Thoracic aorta (tissue), 2 donors: ENCODE data around the gene SERPINA9. TPM values are rescaled to one million over a fixed set of nuclear protein-coding genes. Genes with fewer than 3 reads are reported as not detected.

ENCODE experiments used
- ATAC-seq: fragments of 150-250 bp; one replicate; pipeline ENCODE4 v1.8.0; 2017; ENCODE audit warnings: low read depth; ENCODE audit not compliant: insufficient number of reproducible peaks, low FRiP score
- DNase-seq: peaks from one replicate; pipeline ENCODE4 v3.0.0-alpha.2; 2020; ENCODE audit warnings: low spot score
- H3K27ac ChIP-seq, 2 donors: fragments of 200-600 bp; sonication (generic); 1 replicate in 1 of 2; 2 replicates in 1 of 2; pipeline ENCODE4 v1.5.1; 2016; ENCODE audit warnings: mild to moderate bottlenecking in 2 of 2, moderate library complexity in 2 of 2
- H3K27me3 ChIP-seq: fragments of 200-600 bp; sonication (generic); replicated peaks from 2 replicates; pipeline ENCODE4 v1.6.0; 2016; ENCODE audit warnings: mild to moderate bottlenecking; ENCODE audit not compliant: insufficient read depth
- H3K36me3 ChIP-seq: fragments of 200-600 bp; sonication (generic); one replicate; pipeline ENCODE4 v1.5.1; 2016
- H3K4me1 ChIP-seq, 2 donors: fragments of 200-600 bp; sonication (generic); 1 replicate in 1 of 2; 2 replicates in 1 of 2; pipeline versions ENCODE4 v1.5.1 to v1.6.0; 2016; ENCODE audit warnings: low read depth in 2 of 2, mild to moderate bottlenecking in 1 of 2; ENCODE audit not compliant: control insufficient read depth in 1 of 2
- H3K4me3 ChIP-seq: fragments of 200-600 bp; sonication (generic); 2 replicates; pipeline ENCODE4 v1.5.1; 2016; ENCODE audit warnings: mild to moderate bottlenecking
- H3K9me3 ChIP-seq: fragments of 200-600 bp; sonication (generic); 2 replicates; pipeline ENCODE4 v1.5.1; 2016
- total RNA-seq, 2 donors: library from RNA; depleted of rRNA; stranded (reverse); fragments of >200 nt; gene quantifications; one replicate each; pipeline versions ENCODE4 v1.1.0 to v1.2.3, GENCODE V29; 2016
- TF ChIP-seq, protein P1 (sequence below): fragments of 200-600 bp; sonication (generic); IDR thresholded peaks from one replicate; pipeline ENCODE4 v1.5.1; 2019; ENCODE audit warnings: antibody characterized with exemption

The SERPINA9 gene
- total RNA-seq, 2 donors from 2014 or later: 2.3 TPM; not detected in 1

- TF ChIP-seq, protein P1, sequence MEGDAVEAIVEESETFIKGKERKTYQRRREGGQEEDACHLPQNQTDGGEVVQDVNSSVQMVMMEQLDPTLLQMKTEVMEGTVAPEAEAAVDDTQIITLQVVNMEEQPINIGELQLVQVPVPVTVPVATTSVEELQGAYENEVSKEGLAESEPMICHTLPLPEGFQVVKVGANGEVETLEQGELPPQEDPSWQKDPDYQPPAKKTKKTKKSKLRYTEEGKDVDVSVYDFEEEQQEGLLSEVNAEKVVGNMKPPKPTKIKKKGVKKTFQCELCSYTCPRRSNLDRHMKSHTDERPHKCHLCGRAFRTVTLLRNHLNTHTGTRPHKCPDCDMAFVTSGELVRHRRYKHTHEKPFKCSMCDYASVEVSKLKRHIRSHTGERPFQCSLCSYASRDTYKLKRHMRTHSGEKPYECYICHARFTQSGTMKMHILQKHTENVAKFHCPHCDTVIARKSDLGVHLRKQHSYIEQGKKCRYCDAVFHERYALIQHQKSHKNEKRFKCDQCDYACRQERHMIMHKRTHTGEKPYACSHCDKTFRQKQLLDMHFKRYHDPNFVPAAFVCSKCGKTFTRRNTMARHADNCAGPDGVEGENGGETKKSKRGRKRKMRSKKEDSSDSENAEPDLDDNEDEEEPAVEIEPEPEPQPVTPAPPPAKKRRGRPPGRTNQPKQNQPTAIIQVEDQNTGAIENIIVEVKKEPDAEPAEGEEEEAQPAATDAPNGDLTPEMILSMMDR: no peak
These were observed 14.3 kb downstream of the SERPINA9 start for GRCh38 chr14:94461526-94462218.

DNA sequence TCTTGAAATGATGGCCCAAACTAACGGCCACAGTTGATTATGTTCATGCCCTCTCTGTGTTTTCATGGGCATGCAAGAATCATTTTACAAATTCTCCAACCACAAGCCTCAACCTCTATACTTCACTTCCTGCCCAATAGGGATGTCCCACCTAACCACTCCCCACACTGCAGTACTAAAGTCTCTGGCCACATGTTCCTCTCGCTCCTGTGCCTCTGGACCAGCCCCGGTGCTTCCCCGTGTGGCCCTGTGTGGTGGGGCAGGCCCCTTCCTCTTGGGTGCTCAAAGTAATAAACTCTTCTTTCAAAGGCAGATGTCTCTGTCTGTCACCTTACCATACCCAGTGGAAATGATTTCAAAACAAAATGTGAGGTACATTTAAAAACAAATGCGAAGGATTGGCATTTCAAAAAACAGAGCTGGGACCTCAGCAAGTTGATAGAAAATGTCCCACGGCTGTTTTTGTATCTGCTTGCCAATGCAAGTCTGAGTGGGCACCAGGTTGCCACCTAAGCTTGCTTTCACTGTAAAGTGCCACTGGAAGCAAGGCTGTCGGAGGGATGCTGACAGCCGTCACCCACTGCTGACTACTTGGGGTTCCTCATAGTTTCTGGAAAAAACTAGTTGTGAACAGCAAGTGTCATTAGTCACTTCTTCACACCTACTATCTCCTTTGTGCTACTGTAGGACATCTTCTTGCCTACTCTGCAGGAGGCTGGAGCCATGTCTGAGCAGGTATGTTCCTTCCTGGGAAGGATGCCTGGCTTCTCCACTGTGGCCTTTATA is 15.2 kb downstream of the SERPINA9 start:
- Histone ChIP-seq H3K36me3 (no peaks in the 10 kb centered on the region), H3K4me3 (no peak overlapping the region), H3K27me3 (no peaks in the 10 kb centered on the region), H3K9me3 (peaks cover 3% of the 10 kb centered on the region), H3K4me1 (no peaks in the 10 kb centered on the region), H3K27ac (no peak overlapping the region)
- ATAC-seq: no peak
- no peak for DNase-seq
- TF ChIP-seq, protein P1: no peak

More at GRCh38 chr14:94461526-94462218, 14.3 kb downstream of the SERPINA9 start:
- ATAC-seq (no peak), DNase-seq (no peak)
- H3K9me3 ChIP-seq: no peaks in the 10 kb centered on the region
- H3K4me1 ChIP-seq: no peaks in the 10 kb centered on the region
- no peak overlapping the region for H3K4me3 ChIP-seq
- H3K27me3 ChIP-seq: no peaks in the 10 kb centered on the region
- no peak overlapping the region for H3K27ac ChIP-seq
- H3K36me3 ChIP-seq: no peaks in the 10 kb centered on the region

- H3K4me1 ChIP-seq: no peaks in the 10 kb centered on the region
- ATAC-seq (no peak), DNase-seq (no peak)
- peaks cover 3% of the 10 kb centered on the region for H3K9me3 ChIP-seq
- H3K4me3 ChIP-seq: no peak overlapping the region
- TF ChIP-seq, protein P1: no peak
- H3K27ac ChIP-seq: no peak overlapping the region
- H3K27me3 ChIP-seq: no peaks in the 10 kb centered on the region
- no peaks in the 10 kb centered on the region for H3K36me3 ChIP-seq
These were observed 17.3 kb downstream of the SERPINA9 start for GRCh38 chr14:94458558-94459205.

GRCh38 chr14:94458096-94458495 is 17.9 kb downstream of the SERPINA9 start:
- DNase-seq (no peak), ATAC-seq (no peak)
- TF ChIP-seq, protein P1: no peak
- no peaks in the 10 kb centered on the region for H3K4me1 ChIP-seq
- peaks cover 3% of the 10 kb centered on the region for H3K9me3 ChIP-seq
- H3K27ac ChIP-seq: no peak overlapping the region
- H3K27me3 ChIP-seq: no peaks in the 10 kb centered on the region
- H3K4me3 ChIP-seq: no peak overlapping the region
- no peaks in the 10 kb centered on the region for H3K36me3 ChIP-seq

DNA sequence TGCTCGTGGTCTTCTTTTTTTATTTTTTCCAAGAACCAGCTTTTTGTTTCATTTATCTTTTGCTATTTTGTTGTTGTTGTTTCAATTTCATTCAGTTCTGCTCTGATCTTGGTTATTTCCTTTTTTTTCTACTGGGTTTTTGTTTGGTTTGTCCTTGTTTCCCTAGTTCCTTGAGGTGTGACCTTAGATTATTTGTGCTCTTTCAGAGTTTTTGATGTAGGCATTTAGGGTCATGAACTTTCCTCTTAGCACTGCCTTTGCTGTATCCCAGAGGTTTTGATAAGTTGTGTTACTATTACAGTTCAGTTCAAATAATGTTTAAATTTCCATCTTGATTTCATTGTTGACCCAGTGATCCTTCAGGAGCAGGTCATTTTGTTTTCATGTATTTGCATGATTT is 20.1 kb downstream of the SERPINA9 start:
- no peaks in the 10 kb centered on the region for H3K27me3 ChIP-seq
- ATAC-seq (no peak), DNase-seq (no peak)
- peaks cover 3% of the 10 kb centered on the region for H3K9me3 ChIP-seq
- H3K36me3 ChIP-seq: no peaks in the 10 kb centered on the region
- TF ChIP-seq, protein P1: no peak
- H3K4me3 ChIP-seq: no peak overlapping the region
- H3K4me1 ChIP-seq: no peaks in the 10 kb centered on the region
- no peak overlapping the region for H3K27ac ChIP-seq
